GM18907 (cell line): ENCODE measurements around the gene ZBTB16.

ENCODE experiments used
- ATAC-seq: cut with Tn5 transposase; IDR thresholded peaks from one replicate; pipeline ENCODE4 v1.9.1; 2021; ENCODE audit warnings: mild to moderate bottlenecking, moderate library complexity; ENCODE audit not compliant: unreplicated experiment

The ZBTB16 gene

GRCh38 chr11:114163229-114163631 is 103.7 kb downstream of the ZBTB16 start:
- ATAC-seq = no peak

- no peak for ATAC-seq
Measured at GRCh38 chr11:114163830-114164401, 104.4 kb downstream of the ZBTB16 start.

GRCh38 chr11:114164546-114164945 is 105.0 kb downstream of the ZBTB16 start:
- no peak for ATAC-seq

- ATAC-seq = no peak
Measured at GRCh38 chr11:114165326-114166230, 106.1 kb downstream of the ZBTB16 start.

- no peak for ATAC-seq
Measured at GRCh38 chr11:114166362-114166761, 106.9 kb downstream of the ZBTB16 start.

GRCh38 chr11:114166897-114167323 is 107.4 kb downstream of the ZBTB16 start:
- ATAC-seq = no peak

- ATAC-seq = no peak
Measured at GRCh38 chr11:114167355-114167754, 107.8 kb downstream of the ZBTB16 start.

- ATAC-seq = no peak
Measured at GRCh38 chr11:114167771-114168448, 108.4 kb downstream of the ZBTB16 start.

GRCh38 chr11:114168691-114169090 is 109.2 kb downstream of the ZBTB16 start:
- ATAC-seq = no peak

- ATAC-seq = no peak
Measured at GRCh38 chr11:114169321-114169749, 109.8 kb downstream of the ZBTB16 start.

- ATAC-seq = no peak
Measured at GRCh38 chr11:114169821-114170220, 110.3 kb downstream of the ZBTB16 start.

GRCh38 chr11:114170226-114170625 is 110.7 kb downstream of the ZBTB16 start:
- ATAC-seq = no peak

GRCh38 chr11:114171257-114172054 is 111.9 kb downstream of the ZBTB16 start:
- no peak for ATAC-seq

GRCh38 chr11:114172055-114172861 is 112.7 kb downstream of the ZBTB16 start:
- ATAC-seq = no peak

- ATAC-seq = no peak
Measured at GRCh38 chr11:114172871-114173444, 113.4 kb downstream of the ZBTB16 start.

- ATAC-seq = no peak
Measured at GRCh38 chr11:114173843-114174242, 114.3 kb downstream of the ZBTB16 start.

- no peak for ATAC-seq
Measured at GRCh38 chr11:114174712-114175495, 115.4 kb downstream of the ZBTB16 start.

- ATAC-seq = no peak
Measured at GRCh38 chr11:114175706-114176105, 116.2 kb downstream of the ZBTB16 start.

GRCh38 chr11:114176321-114176720 is 116.8 kb downstream of the ZBTB16 start:
- no peak for ATAC-seq
